Skeletal muscle cell (primary cell): ENCODE results near the gene SH3TC1.

ENCODE experiments used
- DNase-seq: peaks from one replicate; pipeline ENCODE4 v3.0.0-alpha.2; 2010; ENCODE audit warnings: low read depth
- H3K4me3 ChIP-seq: 2 replicates; pipeline ENCODE4 v1.5.1; 2011; ENCODE audit warnings: low read depth, mild to moderate bottlenecking, control low read depth, low read length, moderate library complexity

SH3TC1 gene

DNA sequence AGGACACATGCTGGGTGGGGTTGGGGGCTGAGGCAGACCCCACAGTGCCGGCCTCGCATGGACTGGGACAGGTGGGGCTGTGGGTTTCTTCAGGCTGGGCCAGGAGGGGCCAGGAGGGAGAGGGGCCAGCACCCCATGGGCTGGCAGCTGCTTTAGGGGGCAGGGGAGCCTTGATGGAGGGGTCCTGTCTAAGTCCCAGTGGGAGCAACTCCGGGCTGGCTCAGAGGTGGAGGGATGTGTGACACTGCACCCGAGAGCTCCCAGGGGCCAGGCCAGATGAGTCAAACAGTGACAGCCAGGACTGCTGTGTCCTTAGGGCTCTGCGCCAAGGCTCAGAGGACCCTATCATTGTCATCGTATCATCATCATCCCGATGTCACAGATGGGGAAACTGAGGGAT, 36.1 kb upstream of the SH3TC1 start:
- DNase-seq, result no peak
- no peak overlapping the region for H3K4me3 ChIP-seq

DNA sequence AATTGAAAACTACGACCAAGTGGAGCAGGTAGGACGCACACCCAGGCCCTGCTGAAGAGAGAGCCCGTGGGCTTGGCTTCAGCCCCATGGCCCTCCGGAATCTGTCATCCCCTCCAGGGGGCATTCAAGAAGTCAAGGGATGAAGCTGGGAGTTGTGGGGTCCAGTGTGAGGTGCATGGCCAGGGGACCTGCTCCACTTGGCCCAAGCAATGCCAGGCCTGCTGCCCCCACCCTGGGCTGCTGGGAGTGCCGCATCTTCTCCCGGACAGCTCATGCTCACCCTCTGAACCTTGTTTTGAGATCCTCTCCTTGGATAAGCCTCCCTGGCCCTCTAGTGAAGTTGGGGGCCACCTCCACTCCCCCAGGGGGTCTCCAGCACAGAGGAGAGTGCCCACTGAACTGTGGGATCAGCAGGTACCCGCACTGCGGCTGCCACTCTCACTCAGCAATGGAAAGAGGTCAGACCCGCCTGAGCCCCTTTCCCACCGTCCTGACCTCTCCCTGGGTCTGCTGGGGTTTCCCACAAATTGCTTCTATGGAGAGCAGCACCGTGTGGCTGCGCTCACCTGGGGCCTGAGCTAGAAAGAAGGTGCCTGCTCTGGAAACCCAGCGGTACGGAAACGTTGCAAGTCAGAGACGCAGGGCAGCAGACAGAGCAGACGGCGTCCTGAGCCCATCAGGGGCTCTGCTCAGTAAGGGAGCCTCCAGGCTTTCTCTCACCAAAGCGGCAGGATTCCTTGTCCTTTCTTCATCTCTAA, 35.5 kb upstream of the SH3TC1 start:
- H3K4me3 ChIP-seq, result no peak overlapping the region
- DNase-seq, result no peak

DNA sequence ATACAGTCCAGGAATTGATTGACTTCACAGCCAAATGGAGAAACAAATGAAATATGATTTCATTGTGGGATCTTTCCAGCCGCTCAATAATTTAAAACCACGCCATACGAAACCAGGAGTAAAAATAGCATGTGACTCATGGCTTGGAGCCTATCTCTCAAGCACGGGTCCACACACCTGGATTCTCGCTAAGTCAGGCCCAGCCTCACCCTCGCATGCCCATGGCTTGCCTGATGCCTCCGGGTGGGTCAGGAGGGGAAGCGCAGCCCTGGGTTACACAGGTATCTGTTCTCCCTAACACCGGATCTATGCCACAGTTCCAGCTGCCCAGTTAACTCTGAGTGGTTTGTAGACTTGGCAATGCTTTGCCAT, 34.9 kb upstream of the SH3TC1 start:
- no peak overlapping the region for H3K4me3 ChIP-seq
- no peak for DNase-seq

DNA sequence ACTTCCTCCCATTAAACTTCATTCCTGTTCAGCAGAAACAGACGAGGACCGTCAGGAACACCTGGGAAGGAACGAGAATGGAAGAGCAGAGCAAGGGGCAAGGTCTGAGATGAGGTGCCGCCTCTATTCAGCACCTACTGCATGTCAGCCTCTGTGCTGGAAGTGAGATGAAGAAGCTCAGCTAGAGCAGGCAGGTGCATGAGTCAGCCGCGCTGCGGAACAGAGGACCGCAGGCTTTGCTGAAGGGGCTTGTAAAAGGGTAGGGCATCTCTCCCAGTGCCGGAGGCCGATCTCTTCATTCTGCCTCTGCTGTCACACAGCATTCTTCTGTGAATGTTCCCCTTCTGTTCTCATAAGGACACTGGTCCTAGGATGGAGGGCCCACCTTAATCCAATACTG, 34.4 kb upstream of the SH3TC1 start:
- no peak overlapping the region for H3K4me3 ChIP-seq
- no peak for DNase-seq

DNA sequence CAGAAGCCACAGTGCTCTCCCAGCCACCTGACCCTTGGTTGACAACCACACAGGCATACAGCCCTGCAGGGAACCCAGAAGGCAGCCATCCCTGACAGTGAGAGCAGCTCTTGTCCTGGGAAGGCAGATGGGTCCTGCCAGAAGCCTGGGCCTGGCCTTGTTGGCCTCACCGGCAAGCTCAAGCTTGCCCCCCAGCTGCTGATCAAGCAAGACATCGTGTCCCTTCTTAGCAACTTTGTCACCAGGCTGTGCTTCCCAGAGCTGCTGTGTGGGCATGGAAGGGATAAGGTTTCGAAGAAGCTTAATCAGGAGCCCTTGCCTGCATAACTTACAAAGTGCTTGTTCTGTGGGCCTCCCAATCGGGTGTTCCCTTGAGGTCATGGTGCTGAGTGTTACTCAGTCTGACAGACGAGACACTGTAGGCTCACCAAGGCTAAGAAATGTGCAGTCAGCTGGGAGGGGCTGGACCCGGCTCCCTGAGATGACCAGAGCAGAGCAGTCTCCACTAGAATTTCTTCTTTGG, 33.7 kb upstream of the SH3TC1 start:
- H3K4me3 ChIP-seq, result no peak overlapping the region

DNA sequence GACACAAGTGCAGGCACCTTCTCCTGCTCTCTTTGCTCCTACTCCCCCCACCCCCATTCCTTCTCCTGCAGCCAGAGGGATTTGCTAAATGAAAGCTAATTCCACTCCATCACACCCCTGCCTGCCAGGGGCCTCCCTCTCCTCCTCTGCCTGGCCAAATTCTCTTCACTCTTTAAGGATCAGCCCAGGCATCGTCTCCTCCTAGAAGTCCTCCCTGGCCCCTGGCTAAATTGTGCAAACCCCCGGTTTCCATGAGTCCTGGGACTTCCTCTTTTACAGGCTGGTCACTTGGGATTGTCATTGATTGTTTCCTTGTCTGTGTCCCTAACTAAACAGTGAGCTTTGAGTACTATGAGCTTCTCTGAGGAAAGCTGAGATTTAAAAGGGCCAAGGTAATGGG, 31.8 kb upstream of the SH3TC1 start:
- no peak for DNase-seq
- H3K4me3 ChIP-seq, result no peak overlapping the region

More for the DNA sequence above, 33.7 kb upstream of the SH3TC1 start:
- no peak for DNase-seq

DNA sequence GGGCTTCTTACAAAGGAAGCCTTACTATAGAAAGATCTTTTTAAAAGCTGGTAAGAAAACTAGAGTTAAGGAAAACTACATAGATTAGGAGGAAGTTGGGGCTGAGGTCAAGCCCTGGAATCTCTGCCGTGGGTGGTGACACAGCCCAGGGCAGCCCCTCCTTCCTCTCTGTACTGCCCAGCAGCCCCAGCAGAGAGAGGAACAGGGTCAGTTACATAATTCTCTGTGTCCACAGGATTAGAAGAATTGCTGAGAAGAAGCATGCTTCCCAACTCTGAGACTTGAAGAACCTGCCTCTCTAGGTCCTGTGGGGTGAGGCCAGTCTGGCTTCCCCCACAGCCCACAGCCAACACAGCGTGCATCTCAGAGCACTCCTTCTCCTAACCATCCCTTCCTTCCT, 31.3 kb upstream of the SH3TC1 start:
- no peak for DNase-seq
- no peak overlapping the region for H3K4me3 ChIP-seq

DNA sequence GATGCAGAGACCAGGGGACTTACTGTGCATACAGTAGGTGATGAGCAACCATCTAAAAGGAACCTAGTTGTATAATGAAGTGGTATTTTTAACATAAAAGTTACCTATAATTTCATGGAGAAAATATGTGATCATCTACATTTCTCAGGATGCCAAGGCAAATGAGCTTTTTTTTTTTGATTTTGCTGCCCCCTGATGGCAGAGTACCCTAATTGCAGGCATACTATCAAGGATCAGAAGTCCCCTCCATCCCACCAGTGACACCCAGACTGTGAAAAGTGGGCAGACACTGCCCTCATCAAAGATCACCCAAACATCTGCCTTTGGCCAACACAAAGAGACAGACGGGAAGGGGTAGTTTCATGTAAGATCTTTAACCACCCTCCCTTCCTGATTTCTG, 30.9 kb upstream of the SH3TC1 start:
- DNase-seq, result no peak
- no peak overlapping the region for H3K4me3 ChIP-seq

DNA sequence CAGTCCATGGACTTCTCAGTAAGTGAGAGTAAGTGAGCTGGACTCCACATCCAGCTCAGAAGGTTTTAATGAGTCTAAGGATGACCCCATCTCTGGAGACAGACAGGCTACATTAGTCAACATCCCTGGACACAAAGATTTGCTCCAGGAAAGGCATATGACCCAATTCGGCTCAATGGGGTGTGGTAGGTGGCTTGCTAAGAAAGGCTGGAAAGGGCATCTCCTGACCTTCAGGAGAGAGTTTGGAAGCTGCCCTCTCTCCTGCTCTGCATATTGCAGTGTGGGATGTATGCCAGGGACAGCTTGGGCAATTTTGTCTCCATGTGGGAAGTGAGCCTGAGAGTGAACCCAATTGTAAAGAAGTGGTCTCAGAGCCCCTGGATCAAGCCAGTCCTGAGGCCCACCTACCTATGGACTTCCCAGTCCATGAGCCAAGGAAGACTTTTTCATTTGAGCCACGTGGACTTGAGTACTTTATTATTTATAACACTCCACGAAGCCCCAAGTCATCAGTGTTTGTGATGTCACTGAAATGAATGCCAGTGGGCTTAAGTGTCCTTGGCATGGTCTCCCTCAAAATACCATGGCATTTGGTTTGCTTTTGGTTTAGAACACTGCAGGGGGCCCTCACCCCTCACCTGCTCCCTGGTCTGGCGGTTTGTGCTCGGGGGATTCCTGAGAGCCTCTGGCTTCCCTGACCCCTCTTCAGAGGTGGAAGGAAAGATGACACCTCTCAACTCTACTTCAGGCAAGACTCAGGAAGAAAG, 30.1 kb upstream of the SH3TC1 start:
- no peak overlapping the region for H3K4me3 ChIP-seq
- no peak for DNase-seq

DNA sequence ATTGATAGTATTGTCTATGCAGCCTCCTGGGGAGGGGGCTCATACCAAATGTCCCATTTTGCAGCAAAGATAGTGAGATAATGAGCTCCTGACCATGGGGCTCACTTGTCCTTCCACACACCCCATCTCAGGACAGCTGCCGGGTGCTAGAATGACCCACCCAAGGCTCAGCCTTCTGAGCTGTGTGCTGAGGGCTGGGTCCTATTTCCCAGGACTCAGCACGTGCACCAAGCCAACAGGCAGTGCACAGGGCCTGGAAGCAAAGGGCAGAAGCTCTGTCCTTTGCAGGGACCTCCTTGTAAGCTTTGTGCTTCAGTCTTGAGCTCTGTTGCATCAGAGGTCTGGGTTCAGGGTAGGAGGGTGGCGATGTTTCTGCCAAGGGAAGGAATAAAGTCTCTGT, 29.3 kb upstream of the SH3TC1 start:
- DNase-seq, result no peak
- H3K4me3 ChIP-seq, result no peak overlapping the region

DNA sequence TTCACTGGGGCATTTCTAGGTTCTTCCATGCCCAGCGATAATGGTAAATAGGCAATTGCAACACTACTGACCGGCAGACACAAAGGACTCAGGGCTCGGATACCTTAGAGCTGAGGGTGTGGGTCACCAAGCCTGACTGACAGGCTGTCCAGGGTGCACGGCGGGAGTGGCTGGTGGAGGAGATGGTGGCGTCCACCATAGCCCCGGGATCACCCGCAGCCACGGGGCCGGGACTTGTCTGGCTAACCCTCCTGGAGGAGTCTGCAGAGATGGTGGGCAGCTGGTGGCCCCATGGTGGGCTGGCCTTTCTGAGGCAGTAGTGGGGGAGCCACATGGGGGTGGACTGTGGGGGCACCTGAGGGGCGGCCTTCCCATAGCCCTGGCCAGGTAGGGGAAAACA, 28.7 kb upstream of the SH3TC1 start:
- no peak overlapping the region for H3K4me3 ChIP-seq
- DNase-seq, result no peak

DNA sequence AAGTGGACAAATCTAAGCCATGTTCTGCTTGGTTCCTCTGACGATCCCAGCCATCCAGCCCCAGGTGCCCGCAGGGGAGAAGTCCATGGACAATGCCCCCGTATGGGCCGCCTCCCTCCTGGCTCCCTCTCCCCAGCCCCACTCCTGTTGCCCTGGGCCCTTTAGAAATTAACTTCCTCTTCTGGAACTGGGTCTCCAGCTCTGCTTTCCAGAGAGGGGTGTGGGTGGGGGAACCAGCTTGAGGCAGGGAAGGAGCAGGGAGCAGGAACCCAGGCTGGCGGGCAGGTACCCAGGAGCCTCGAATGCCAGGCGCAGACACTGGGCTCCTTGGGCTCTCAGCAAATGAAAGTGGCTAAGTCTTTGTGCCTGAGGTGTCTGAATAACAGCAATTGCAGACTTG, 27.8 kb upstream of the SH3TC1 start:
- no peak overlapping the region for H3K4me3 ChIP-seq
- DNase-seq, result no peak

DNA sequence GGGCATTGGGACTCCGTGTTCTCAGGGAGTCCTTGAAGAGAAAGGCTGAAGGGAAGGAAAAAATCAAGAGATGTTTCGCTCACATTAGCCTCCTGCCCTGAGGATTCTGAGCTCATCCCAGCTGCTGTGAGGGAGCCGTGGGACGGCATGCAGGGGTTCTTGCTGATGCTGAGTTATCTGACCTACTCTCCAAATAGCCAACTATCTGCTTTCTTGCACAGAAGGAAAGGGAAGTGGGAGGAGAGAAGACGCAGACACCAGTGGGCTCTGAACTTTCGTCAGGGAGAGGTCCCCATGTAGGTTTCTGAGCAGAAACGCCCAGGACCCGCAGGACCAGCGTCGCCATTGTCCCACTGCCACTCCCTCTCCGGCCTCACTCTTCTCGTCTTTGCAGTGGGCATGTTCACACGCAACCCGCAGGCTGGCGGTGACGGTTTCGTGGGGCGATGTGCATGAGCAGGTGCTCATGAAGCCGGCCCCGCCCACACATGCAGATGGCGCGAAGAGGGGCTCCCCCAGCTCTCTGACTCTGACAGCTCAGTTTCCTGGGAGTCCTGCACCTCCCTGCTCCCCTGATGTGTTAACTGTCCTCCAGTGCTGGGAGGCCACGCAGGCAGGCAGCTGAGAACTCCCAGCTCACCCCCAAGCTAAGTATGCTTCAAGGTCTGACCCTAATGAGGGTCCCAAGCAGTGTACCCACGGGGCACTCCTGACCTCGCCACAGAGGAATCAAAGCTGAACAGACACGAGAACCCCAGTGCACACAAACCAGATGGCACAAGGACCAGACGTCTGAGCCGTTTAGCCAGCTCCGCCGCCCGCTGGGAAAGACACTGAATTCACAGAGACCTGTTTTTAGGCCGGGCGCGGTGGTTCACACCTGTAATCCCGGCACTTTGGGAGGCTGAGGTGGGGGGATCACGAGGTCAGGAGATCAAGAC, 26.8 kb upstream of the SH3TC1 start:
- H3K4me3 ChIP-seq, result no peak overlapping the region
- DNase-seq, result no peak

DNA sequence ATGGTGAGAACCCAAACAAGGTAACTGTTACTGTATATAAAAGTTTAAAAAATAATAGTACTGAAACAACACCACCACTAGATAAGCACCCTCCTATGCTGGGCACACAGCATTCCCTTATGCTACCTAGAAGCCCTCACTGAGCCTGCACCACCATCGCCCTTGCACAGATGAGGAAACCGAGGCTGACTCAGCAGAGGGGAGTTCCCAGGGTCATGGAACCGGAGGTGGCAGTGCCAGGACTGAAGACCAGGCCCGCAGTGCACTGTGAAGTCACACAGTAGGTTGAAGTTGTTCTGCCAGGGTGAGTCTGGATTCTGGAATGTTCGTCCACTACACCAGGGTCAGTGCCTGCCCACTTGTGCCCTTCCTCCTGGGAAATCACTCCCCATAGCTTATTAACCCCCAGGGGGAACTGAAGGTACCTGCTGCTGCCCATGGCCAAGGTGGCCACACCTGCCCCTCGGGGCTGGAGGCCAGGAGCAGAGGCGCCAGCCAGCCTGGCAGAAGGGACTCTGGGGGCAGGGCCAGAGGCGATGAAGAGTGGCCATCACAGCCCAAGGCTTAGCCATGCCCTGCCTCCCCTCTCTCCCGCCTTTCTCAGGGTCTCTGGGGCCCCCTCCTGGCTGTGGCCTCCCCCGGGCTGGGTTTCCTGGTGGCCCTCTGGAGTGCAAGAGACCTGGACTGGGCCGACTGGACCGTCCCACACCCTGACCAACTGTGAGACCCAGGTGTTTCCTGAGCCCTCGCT, 25.4 kb upstream of the SH3TC1 start:
- no peak overlapping the region for H3K4me3 ChIP-seq
- DNase-seq, result no peak

DNA sequence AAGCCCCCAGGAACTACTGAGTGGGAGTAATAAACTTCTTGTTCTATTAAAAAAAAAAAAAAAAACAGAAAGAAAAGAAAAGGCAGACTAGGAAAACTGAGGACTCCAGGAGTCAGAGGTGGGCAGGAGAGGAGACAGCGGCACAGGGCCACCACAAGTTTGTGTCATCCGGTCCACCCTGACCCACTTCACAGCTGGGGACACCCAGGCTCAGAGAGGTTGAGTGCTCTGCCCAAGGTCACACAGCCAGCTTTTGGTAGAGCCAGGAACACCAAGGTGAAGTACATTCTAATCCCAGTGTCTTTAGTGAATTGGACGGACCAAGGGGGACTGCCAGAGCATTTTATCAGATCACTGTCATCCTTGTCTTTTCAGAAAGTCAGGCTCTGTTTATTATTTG, 24.1 kb upstream of the SH3TC1 start:
- no peak for DNase-seq
- no peak overlapping the region for H3K4me3 ChIP-seq

DNA sequence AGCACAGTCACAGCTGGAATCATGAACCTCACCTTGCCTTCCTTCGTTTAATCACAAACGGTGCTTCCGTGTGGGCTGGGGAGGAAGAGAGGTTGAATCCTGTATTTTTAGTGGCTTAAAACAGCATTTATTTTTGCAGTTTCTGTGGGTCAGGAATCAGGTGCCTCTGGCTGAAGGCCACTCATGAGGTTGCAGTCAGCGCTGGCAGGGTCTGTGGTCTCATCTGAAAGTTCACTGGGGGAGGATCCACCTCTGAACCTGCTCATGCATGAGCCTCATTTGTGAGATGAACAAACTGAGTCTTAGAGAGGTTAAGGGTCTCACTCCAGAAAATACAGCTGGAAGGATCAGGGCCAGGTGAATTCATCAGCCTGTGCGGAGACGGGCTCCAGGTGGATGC, 23.4 kb upstream of the SH3TC1 start:
- DNase-seq, result no peak
- H3K4me3 ChIP-seq, result no peak overlapping the region

DNA sequence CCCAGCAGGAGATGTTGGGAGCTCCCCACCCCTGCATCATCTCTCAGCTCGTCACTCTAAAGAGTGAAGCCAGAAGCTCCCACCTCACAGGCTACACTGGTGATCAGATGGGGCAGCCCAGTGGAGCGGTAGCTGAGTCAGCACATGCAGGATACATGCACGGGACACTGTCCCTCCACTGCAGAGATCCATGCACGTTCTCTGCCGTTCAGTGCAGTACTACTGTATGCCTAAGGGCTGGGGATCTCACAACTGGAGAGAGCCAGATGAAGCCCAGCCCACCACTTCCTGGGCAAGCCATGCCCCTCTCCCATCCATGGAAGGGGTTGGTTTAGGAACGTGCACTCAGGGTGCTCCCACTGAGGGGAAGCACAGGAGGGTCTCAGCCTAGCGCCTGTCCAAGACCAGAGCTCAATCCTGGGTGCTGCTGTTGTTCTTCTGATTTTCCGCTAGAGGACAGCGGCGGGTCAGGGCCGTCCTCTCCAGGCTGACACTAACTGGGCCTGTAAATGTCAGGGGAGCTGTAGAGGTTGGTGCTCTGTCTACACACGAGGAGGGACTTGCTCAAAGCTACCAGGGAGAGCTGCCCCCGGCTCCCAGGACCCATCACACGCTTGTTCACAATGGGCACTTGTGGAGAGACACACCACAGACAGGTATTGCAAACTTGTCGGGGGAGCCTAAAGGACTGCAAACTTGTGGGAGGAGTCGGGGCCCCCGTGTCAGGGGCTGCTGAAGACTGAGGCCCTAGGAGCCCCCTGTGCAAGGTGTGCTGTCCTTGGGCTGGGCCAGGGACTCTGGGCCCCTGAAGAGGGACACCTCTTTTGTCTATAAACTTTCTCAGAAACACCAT, 22.3 kb upstream of the SH3TC1 start:
- H3K4me3 ChIP-seq, result no peak overlapping the region
- DNase-seq, result no peak

DNA sequence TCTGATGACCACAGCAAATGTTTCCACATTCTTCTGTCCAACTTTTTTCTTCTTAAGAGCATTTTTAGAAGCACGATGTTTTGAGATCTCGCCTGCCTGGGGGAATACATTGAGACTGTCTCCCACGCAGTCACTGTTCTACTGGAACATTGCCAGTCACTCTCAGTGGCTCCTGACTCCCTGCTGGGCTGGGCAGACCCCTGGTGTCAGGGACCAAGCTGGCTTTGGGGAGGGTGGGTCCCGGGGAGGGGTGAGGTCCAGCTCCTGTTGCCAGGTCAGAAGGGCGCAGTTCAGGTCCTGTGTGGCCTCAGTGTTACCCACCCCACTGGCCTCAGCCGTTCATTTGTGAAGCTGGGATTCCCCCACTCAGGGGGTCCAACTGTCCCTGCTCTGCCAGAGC, 21.5 kb upstream of the SH3TC1 start:
- no peak overlapping the region for H3K4me3 ChIP-seq
- no peak for DNase-seq
